ENCODE measurements around the gene LFNG. TPM values are rescaled to one million over a fixed set of nuclear protein-coding genes. Genes with fewer than 3 reads are reported as not detected.
A peak's percentile ranks its signal among the peaks of the same experiment; 100 is the strongest.

Gene LFNG
- total and polyA plus RNA-seq, 9 of the 15 experiments (the other 6 are each of a cell fraction or from before 2014, with no cell fraction given): 0.03 to 0.89 (median 0.25) TPM; not detected in 1

DNA sequence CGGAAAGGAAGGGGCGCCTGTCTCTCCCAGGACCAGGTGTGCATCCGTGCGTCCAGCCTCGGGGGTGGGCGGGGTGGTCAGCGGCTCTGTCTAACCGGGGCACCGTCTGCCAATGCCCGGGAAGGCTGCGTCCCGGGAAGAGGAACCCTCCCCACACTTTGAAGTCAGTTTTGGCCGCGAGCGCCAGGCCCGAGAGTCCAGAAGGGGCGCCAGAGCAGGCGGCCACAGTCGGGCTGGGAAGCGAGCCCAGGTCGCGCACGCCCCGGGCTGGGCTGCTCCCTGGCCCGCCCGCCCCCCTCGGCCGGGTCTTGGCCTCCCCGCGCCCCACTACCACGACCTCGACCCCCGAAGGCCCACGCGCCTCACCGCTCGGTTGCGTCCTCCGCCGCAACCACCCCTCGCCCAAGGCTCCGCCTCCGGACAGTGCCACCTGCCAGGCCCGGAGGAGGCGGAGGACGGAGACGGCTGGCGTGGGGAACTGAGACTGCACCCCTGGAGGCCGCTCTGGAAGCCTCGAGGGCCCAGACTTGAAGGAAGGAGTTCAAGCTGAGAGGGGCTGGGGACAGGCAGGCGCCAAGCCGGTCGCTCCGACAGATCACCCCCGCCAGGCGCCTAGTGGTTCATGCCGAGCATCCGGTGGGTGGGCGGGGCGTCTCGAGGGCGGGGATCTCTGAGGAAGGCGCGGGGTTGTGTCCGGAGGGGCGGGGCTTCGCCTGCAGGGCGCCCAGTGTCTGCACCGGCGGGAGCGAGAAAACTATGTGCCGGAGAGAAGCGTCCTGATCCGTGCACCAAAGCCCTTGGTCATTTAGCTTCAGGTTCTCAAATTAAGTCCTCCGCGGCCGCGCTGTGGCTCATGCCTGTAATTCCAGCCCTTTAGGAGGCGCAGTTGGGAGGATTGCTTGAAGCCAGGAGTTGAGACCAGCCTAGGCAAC, 35.8 kb downstream of the LFNG start, which contains the start of gene BRAT1 (continued):
- TF ChIP-seq, protein P1, sequence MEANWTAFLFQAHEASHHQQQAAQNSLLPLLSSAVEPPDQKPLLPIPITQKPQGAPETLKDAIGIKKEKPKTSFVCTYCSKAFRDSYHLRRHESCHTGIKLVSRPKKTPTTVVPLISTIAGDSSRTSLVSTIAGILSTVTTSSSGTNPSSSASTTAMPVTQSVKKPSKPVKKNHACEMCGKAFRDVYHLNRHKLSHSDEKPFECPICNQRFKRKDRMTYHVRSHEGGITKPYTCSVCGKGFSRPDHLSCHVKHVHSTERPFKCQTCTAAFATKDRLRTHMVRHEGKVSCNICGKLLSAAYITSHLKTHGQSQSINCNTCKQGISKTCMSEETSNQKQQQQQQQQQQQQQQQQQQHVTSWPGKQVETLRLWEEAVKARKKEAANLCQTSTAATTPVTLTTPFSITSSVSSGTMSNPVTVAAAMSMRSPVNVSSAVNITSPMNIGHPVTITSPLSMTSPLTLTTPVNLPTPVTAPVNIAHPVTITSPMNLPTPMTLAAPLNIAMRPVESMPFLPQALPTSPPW (CRISPR knock-in tag; IDR thresholded peaks at IDR 0.05): peak; percentile 78
- TF ChIP-seq, protein P2, sequence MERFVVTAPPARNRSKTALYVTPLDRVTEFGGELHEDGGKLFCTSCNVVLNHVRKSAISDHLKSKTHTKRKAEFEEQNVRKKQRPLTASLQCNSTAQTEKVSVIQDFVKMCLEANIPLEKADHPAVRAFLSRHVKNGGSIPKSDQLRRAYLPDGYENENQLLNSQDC (CRISPR knock-in tag; IDR thresholded peaks at IDR 0.05): no peak
- TF ChIP-seq, protein P3, sequence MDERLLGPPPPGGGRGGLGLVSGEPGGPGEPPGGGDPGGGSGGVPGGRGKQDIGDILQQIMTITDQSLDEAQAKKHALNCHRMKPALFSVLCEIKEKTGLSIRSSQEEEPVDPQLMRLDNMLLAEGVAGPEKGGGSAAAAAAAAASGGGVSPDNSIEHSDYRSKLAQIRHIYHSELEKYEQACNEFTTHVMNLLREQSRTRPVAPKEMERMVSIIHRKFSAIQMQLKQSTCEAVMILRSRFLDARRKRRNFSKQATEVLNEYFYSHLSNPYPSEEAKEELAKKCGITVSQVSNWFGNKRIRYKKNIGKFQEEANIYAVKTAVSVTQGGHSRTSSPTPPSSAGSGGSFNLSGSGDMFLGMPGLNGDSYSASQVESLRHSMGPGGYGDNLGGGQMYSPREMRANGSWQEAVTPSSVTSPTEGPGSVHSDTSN (CRISPR knock-in tag; IDR thresholded peaks at IDR 0.05; ENCODE audit: low read depth): no peak
- TF ChIP-seq, protein P3 (tag; conservative IDR thresholded peaks at IDR 0.05; ENCODE audit: low read depth): no peak
- TF ChIP-seq RCOR1 (IDR thresholded peaks at IDR 0.05; ENCODE audit: borderline replicate concordance in 1 of 2, low read depth in 2 of 2, low read length in 2 of 2) (peak in 1 of 2 experiments; percentile 22; a peak in 1 of 4 replicates), HMG20A (CRISPR knock-in tag; conservative IDR thresholded peaks at IDR 0.05) (no peak), BCL6 (CRISPR knock-in tag; IDR thresholded peaks at IDR 0.05) (no peak), WHSC1 (IDR thresholded peaks at IDR 0.05; ENCODE audit: low read length) (no peak), MCM5 (IDR thresholded peaks at IDR 0.05; ENCODE audit: low read depth) (no peak), ZC3H4 (CRISPR knock-in tag; IDR thresholded peaks at IDR 0.05; ENCODE audit: borderline replicate concordance) (no peak), L3MBTL2 (IDR thresholded peaks at IDR 0.05) (peak; percentile 38), ZNF436 (CRISPR knock-in tag; IDR thresholded peaks at IDR 0.05) (no peak)
